DND-41 (cell line): ENCODE data around the gene CAMKMT.

Experiments
- ATAC-seq: fragments of 200-7000 bp; cut with Tn5 transposase; 3 replicates; pipeline ENCODE4 v1.9.1; 2021; ENCODE audit warnings: low read depth; ENCODE audit not compliant: insufficient read depth
- DNase-seq: peaks from one replicate; pipeline ENCODE4 v3.0.0-alpha.2; 2020
- H2AFZ ChIP-seq: 2 replicates; pipeline ENCODE4 v1.6.0; 2012; ENCODE audit warnings: low read depth, low read length
- H3K27ac ChIP-seq: 2 replicates; pipeline ENCODE4 v1.5.1; 2012; ENCODE audit warnings: low read length, inconsistent platforms
- H3K27me3 ChIP-seq: fragments of 200-600 bp; sonication (generic); 2 replicates; pipeline ENCODE4 v1.6.0; 2012; ENCODE audit warnings: low read length, mild to moderate bottlenecking, inconsistent platforms; ENCODE audit not compliant: insufficient read depth, poor library complexity
- H3K36me3 ChIP-seq: 2 replicates; pipeline ENCODE4 v1.5.1; 2012; ENCODE audit warnings: low read length, inconsistent platforms; ENCODE audit not compliant: insufficient read depth
- H3K4me1 ChIP-seq: 2 replicates; pipeline ENCODE4 v1.5.1; 2012; ENCODE audit warnings: mild to moderate bottlenecking, low read length; ENCODE audit not compliant: insufficient read depth
- H3K4me2 ChIP-seq: 2 replicates; pipeline ENCODE4 v1.6.0; 2012; ENCODE audit warnings: mild to moderate bottlenecking, moderate library complexity, low read length, inconsistent platforms; ENCODE audit not compliant: insufficient read depth
- H3K4me3 ChIP-seq, 2 experiments: fragments of 200-600 bp in 1 of 2; shearing (Covaris generic) in 1 of 2; 2 replicates each; pipeline ENCODE4 v1.5.1; 2012 to 2016; ENCODE audit warnings: inconsistent platforms in 2 of 2, low read length in 2 of 2, mild to moderate bottlenecking in 2 of 2, low read depth in 1 of 2, moderate library complexity in 1 of 2
- H3K79me2 ChIP-seq: 2 replicates; pipeline ENCODE4 v1.6.0; 2012; ENCODE audit warnings: low read length, inconsistent platforms; ENCODE audit not compliant: insufficient read depth
- H3K9ac ChIP-seq: 2 replicates; pipeline ENCODE4 v1.6.0; 2012; ENCODE audit warnings: low read depth, mild to moderate bottlenecking, inconsistent platforms, low read length, moderate library complexity
- H3K9me3 ChIP-seq: 2 replicates; pipeline ENCODE4 v1.5.1; 2012; ENCODE audit warnings: low read length, moderate library complexity, mild to moderate bottlenecking, inconsistent platforms; ENCODE audit not compliant: insufficient read depth, severe bottlenecking
- H4K20me1 ChIP-seq: 2 replicates; pipeline ENCODE4 v1.6.0; 2012; ENCODE audit warnings: low read length; ENCODE audit not compliant: insufficient read depth
- CTCF ChIP-seq: IDR thresholded peaks from 2 replicates; pipeline ENCODE4 v1.5.1; 2012; ENCODE audit warnings: borderline replicate concordance, low read length, moderate library complexity, mild to moderate bottlenecking; ENCODE audit not compliant: poor library complexity, severe bottlenecking; ENCODE audit errors: extremely low read depth
- EZH2 ChIP-seq: IDR thresholded peaks from 3 replicates; pipeline ENCODE4 v1.6.1; 2012; ENCODE audit warnings: borderline replicate concordance, low read depth, mild to moderate bottlenecking, moderate library complexity, low read length, inconsistent platforms; ENCODE audit not compliant: severe bottlenecking

CAMKMT gene

GRCh38 chr2:44392338-44392943 is 30.7 kb downstream of the CAMKMT start:
- 0 out of 3 replicates have a peak, but pooled peaks have one; percentile 42 for ATAC-seq
- Histone ChIP-seq H3K27me3 (no peaks in the 10 kb centered on the region), H3K36me3 (no peaks in the 10 kb centered on the region; the same call in 1 of the 2 replicates), H4K20me1 (no peaks in the 10 kb centered on the region), H3K4me2 (no peak overlapping the region), H3K9me3 (no peaks in the 10 kb centered on the region), H3K27ac (no peak overlapping the region), H2AFZ (no peak overlapping the region), H3K4me3 (no peak overlapping the region), H3K79me2 (no peaks in the 10 kb centered on the region), H3K4me1 (no peaks in the 10 kb centered on the region), H3K9ac (no peak overlapping the region)
- peak; percentile 57 for DNase-seq
- TF ChIP-seq EZH2 (no peak), CTCF (peak; percentile 69)

- DNase-seq (no peak), ATAC-seq (no peak)
- Histone ChIP-seq H3K4me3 (no peak overlapping the region), H3K4me2 (no peak overlapping the region), H3K79me2 (no peaks in the 10 kb centered on the region), H3K27me3 (no peaks in the 10 kb centered on the region), H3K4me1 (no peaks in the 10 kb centered on the region), H3K9me3 (no peaks in the 10 kb centered on the region), H3K9ac (no peak overlapping the region), H4K20me1 (no peaks in the 10 kb centered on the region), H3K36me3 (no peaks in the 10 kb centered on the region; the same call in 1 of the 2 replicates), H2AFZ (no peak overlapping the region), H3K27ac (no peak overlapping the region)
- TF ChIP-seq CTCF = no peak
- TF ChIP-seq EZH2 = no peak
Measured at GRCh38 chr2:44397447-44398175, 35.9 kb downstream of the CAMKMT start.

GRCh38 chr2:44398243-44398897 is 36.6 kb downstream of the CAMKMT start:
- no peak for DNase-seq

More at GRCh38 chr2:44398243-44398897, 36.6 kb downstream of the CAMKMT start:
- no peak for ATAC-seq
- no peak overlapping the region for H2AFZ ChIP-seq
- no peak overlapping the region for H3K4me2 ChIP-seq
- H3K9me3 ChIP-seq = no peaks in the 10 kb centered on the region
- H3K79me2 ChIP-seq = no peaks in the 10 kb centered on the region
- H4K20me1 ChIP-seq = no peaks in the 10 kb centered on the region
- H3K36me3 ChIP-seq = no peaks in the 10 kb centered on the region; the same call in 1 of the 2 replicates
- no peak for TF ChIP-seq CTCF
- no peaks in the 10 kb centered on the region for H3K4me1 ChIP-seq
- H3K9ac ChIP-seq = no peak overlapping the region
- H3K27me3 ChIP-seq = no peaks in the 10 kb centered on the region
- no peak overlapping the region for H3K4me3 ChIP-seq
- no peak overlapping the region for H3K27ac ChIP-seq
